Measurements from ENCODE around the gene CPAMD8.

GRCh38 chr19:16904599-16904998 lies 122.0 kb downstream of the CPAMD8 start:
- TF ChIP-seq EZH2phosphoT487 (IDR thresholded peaks at IDR 0.05) = no peak
- no peak for TF ChIP-seq CTCF (IDR thresholded peaks at IDR 0.05)
- no peak for TF ChIP-seq EZH2 (IDR thresholded peaks at IDR 0.05)
